Omental fat pad (tissue), 4 donors: ENCODE results near the gene ZNF831. TPM values are rescaled to one million over a fixed set of nuclear protein-coding genes. Genes with fewer than 3 reads are reported as not detected.

ENCODE experiments used
- ATAC-seq: fragments of 150-250 bp; one replicate; pipeline ENCODE4 v1.9.1; 2016; ENCODE audit warnings: mild to moderate bottlenecking, moderate library complexity; ENCODE audit not compliant: low FRiP score
- DNase-seq: peaks from one replicate; pipeline ENCODE4 v3.0.0-alpha.2; 2019; ENCODE audit warnings: low spot score
- total RNA-seq, 4 donors: library from RNA; depleted of rRNA; stranded (reverse); fragments of >200 nt; gene quantifications; one replicate each; pipeline ENCODE4 v1.1.0, GENCODE V29; 2016
- TF ChIP-seq, protein P1 (sequence below), 3 donors: fragments of 450-650 bp; IDR thresholded peaks; one replicate each; pipeline ENCODE4 v1.5.1; 2016 to 2017; ENCODE audit warnings: antibody characterized with exemption in 3 of 3, mild to moderate bottlenecking in 3 of 3, moderate library complexity in 2 of 3

Gene ZNF831
- total RNA-seq, 4 donors from 2014 or later, result 1.3 to 3.6 (median 2.0) TPM

DNA sequence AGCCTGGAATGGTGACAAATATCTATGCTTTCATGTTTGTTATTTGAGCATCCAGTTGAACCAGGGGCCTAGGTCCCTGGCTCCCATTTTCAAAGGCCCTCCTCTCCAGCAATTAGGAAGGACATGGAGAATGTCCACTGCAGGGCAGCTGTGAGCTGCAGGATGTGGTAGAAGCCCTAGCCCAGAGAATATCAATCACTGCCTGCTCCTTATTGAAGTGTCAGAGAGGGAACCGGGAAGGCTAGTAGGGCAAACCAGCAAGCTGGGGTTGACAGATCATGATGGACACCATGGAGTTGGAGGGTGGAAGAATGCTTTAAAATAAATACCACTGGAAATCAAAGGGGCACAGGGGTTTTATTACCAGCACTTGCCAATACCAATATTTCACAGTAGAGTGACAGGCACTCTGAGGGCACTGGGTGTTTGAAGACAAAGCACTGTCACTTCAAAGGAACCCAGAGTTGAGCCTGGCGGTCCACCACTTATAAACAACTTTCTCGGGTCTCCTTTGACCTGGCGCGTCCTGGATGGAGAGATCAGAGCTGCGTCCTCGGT lies 47.7 kb downstream of the ZNF831 start:
- DNase-seq (no peak), ATAC-seq (no peak)
- TF ChIP-seq, protein P1, sequence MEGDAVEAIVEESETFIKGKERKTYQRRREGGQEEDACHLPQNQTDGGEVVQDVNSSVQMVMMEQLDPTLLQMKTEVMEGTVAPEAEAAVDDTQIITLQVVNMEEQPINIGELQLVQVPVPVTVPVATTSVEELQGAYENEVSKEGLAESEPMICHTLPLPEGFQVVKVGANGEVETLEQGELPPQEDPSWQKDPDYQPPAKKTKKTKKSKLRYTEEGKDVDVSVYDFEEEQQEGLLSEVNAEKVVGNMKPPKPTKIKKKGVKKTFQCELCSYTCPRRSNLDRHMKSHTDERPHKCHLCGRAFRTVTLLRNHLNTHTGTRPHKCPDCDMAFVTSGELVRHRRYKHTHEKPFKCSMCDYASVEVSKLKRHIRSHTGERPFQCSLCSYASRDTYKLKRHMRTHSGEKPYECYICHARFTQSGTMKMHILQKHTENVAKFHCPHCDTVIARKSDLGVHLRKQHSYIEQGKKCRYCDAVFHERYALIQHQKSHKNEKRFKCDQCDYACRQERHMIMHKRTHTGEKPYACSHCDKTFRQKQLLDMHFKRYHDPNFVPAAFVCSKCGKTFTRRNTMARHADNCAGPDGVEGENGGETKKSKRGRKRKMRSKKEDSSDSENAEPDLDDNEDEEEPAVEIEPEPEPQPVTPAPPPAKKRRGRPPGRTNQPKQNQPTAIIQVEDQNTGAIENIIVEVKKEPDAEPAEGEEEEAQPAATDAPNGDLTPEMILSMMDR (IDR thresholded peaks at IDR 0.05), result no peak

DNA sequence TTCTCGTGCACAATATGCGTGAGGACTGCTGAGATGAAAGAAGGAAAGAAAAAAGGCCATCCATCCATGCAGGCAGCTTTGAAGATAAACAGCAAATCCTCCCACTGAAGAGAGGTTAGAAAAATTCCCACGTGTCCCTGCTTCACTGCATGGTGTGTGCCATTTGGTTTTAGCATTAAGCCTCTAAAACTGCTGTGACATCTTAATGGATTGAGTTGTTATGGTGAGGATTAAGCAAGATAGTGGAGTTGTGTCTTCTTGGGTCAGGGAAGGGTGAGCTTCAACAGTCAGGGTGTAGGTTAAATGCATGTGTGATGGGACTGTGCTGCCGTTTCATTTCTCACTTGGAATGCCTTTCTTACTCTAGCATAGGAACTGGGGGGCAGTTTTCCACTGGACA lies 50.5 kb downstream of the ZNF831 start:
- TF ChIP-seq, protein P1 (IDR thresholded peaks at IDR 0.05), result no peak
- DNase-seq (no peak), ATAC-seq (no peak)

DNA sequence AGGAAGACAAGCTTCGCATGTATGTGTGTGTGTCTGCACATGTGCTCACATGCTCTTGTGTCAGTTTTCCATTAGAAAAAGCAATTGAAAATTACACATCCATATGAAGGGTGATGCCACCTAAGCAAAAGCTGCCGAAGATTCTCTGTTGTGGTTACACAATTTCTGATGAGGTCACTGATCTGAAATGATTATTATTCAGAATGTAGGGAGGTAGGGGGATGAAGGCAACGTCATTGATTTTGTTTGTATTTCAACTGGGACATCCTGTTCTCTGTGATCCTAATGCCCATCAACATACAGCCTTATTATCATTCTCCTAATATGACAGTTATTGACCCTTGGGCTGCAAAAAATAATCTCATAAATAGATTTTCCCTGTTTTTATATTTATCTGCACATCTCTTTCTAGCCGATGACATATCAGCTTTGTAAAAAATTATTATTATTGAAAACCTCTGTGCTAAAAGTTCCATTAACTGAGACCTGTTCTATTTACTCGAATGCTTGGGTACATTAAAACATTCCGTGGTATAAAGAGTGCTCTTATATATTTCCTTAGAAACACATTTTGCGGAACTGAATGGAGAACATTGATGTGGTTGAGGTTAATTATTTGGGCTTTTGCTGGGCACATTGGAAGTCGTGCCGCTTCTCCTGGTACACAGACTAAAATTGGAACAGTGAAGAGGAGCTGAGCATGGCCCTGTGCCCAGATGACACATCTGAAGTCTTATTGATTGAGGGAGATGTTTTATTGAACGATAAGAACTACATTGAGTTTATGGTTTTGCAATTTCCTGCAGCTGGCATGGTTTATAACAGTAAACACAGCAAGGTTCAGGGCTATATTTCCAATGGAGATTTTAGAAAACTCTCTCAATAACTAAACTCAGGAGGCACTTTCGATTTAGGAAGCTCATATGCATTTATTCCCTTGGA lies 51.3 kb downstream of the ZNF831 start:
- ATAC-seq, result no peak
- TF ChIP-seq, protein P1 (IDR thresholded peaks at IDR 0.05), result no peak
- no peak for DNase-seq

DNA sequence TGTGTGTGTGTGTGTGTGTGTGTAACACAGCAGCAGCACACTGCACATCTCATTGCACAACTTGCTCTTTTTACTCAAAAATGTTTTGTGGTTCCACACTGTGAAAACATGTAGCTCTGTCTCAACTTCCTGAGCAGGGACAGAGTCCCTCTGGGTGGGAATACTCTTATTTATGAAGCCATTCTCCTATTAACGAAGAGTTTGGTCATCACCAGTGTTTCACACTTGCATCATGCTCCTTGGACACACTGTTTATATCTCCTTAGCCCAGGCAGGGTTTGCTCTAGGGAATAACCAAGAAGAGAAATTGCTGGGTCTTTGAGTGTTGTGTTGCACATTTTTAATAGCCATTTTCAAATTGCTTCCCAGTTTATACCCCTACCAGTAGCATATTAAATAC lies 53.6 kb downstream of the ZNF831 start:
- ATAC-seq (no peak), DNase-seq (no peak)
- TF ChIP-seq, protein P1 (IDR thresholded peaks at IDR 0.05), result no peak

DNA sequence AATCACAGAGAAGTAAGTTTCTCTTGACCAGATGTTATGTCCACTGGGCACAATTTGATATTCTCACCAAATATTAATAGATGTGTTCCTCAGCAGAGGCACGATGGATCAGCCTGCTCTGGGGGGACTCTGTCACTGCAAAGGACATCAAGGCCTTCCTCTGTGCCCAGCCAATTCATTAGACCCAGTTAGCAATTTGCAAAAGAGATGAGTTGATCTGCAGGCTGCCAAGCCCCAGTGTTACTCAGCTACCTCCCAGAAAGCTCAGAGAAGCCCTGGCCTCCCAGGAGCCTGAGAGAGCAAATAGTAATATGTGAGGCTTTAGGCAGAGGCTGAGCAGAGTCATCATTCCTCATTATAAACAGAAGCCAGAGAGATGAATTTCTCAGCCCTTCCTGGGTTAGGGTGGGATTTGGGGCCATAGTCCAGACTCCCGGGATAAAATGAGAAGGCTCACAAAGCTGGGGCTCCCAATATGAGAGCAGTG lies 54.2 kb downstream of the ZNF831 start:
- DNase-seq (no peak), ATAC-seq (no peak)
- TF ChIP-seq, protein P1 (IDR thresholded peaks at IDR 0.05), result no peak

DNA sequence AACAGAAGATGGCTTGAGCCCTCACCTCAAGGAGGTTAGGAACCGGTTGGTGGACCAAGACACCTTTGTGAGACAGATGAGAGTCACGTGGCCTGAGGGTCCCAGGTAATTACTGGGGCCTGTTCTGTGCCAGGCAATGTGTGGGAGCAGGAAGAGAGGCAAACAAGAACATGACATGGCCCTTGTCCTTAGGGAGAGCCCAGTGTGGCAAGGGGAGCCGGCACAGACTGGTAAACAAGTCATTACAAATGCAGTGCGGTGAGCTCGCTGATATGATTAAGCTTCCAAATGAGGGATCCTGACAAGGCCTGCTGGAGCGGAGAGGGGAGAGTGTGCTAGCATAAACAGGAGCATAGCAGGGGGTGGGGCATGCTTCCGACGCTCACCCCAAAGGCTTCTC lies 55.6 kb downstream of the ZNF831 start:
- ATAC-seq, result no peak
- TF ChIP-seq, protein P1 (IDR thresholded peaks at IDR 0.05), result no peak
- no peak for DNase-seq
